K562 (cell line): ENCODE measurements around the gene ITGA3. TPM values are rescaled to one million over a fixed set of nuclear protein-coding genes. Genes with fewer than 3 reads are reported as not detected.

ENCODE experiments used
- ATAC-seq: fragments of 200-7000 bp; cut with Tn5 transposase; 3 replicates; pipeline ENCODE4 v1.9.1; 2020; ENCODE audit warnings: moderate library complexity
- BruUV-seq: library from RNA; stranded (reverse); fragments of 400-500 nt; replicated peaks from 2 replicates; lab custom pipeline; 2021; lab: Mats Ljungman, UMichigan
- CTCF ChIA-PET: fragments of 300-600 bp; formaldehyde crosslinking; extraction: SDS; loops from one replicate; lab custom pipeline; 2021; ENCODE audit warnings: low intra/inter-chr PET ratio; lab: Yijun Ruan, JAX
- POLR2A ChIA-PET: fragments of 300-600, 350-650 bp; sonication (Branson Sonifier 250); formaldehyde crosslinking; extraction: SDS; loops from one replicate; lab custom pipeline; 2021; ENCODE audit warnings: antibody characterized with exemption, inconsistent platforms; lab: Yijun Ruan, JAX
- DNase-seq, 4 experiments: peaks; one replicate each; pipeline versions ENCODE4 v3.0.0 to v3.0.0-alpha.2; 2011 to 2018; ENCODE audit warnings: low spot score in 3 of 4, mixed read lengths in 3 of 4; ENCODE audit errors: extremely low read depth in 1 of 4
- FAIRE-seq: peaks from 2 replicates; lab custom pipeline; 2011; peaks lifted over from hg19 to GRCh38; lab: Jason Lieb, UNC
- H2AFZ ChIP-seq: 2 replicates; pipeline ENCODE4 v1.6.0; 2011; ENCODE audit warnings: low read depth, low read length, control low read depth, inconsistent platforms
- H3K27ac ChIP-seq: fragments of 200-600 bp; 3 replicates; pipeline ENCODE4 v1.8.0; 2011; ENCODE audit warnings: low read depth, mild to moderate bottlenecking, control low read depth, inconsistent platforms, low read length, moderate library complexity, mixed read lengths; ENCODE audit errors: extremely low read depth
- H3K27me3 ChIP-seq, 2 experiments: fragments of 300-600 bp in 1 of 2; 2 replicates in 1 of 2; 3 replicates in 1 of 2; pipeline versions ENCODE4 v1.6.0 to v1.8.0; 2011; ENCODE audit warnings: inconsistent platforms in 2 of 2, low read length in 2 of 2, mild to moderate bottlenecking in 1 of 2, mixed read lengths in 1 of 2, moderate library complexity in 1 of 2; ENCODE audit not compliant: control insufficient read depth in 2 of 2, insufficient read depth in 2 of 2
- H3K36me3 ChIP-seq: fragments of 300-600 bp; 3 replicates; pipeline ENCODE4 v1.8.0; 2011; ENCODE audit warnings: mild to moderate bottlenecking, low read length, inconsistent platforms; ENCODE audit not compliant: control insufficient read depth, insufficient read depth
- H3K4me1 ChIP-seq, 2 experiments: fragments of 200-600 bp in 1 of 2; replicated peaks in 1 of 2; 2 replicates in 1 of 2; 3 replicates in 1 of 2; pipeline versions ENCODE4 v1.5.1 to v1.8.0; 2011; ENCODE audit warnings: inconsistent platforms in 2 of 2, low read length in 2 of 2, mild to moderate bottlenecking in 1 of 2, mixed read lengths in 1 of 2, moderate library complexity in 1 of 2; ENCODE audit not compliant: control insufficient read depth in 2 of 2, insufficient read depth in 2 of 2
- H3K4me2 ChIP-seq: 2 replicates; pipeline ENCODE4 v1.6.1; 2011; ENCODE audit warnings: low read length, control low read depth, inconsistent platforms, mixed read lengths; ENCODE audit not compliant: insufficient read depth
- H3K4me3 ChIP-seq: fragments of 200-600 bp; sonication (generic), shearing (Covaris generic); 2 replicates; pipeline ENCODE4 v1.5.1; 2016; ENCODE audit warnings: control low read depth, inconsistent platforms
- H3K79me2 ChIP-seq: fragments of 200-600 bp; 3 replicates; pipeline ENCODE4 v1.8.0; 2011; ENCODE audit warnings: low read length, inconsistent platforms; ENCODE audit not compliant: control insufficient read depth, insufficient read depth
- H3K9ac ChIP-seq, 2 experiments: 2 replicates each; pipeline versions ENCODE4 v1.6.0 to v1.6.1; 2011; ENCODE audit warnings: low read depth in 2 of 2, low read length in 2 of 2, control low read depth in 1 of 2, inconsistent platforms in 1 of 2, mild to moderate bottlenecking in 1 of 2, mixed read lengths in 1 of 2; ENCODE audit not compliant: insufficient read depth in 1 of 2
- H3K9me1 ChIP-seq: one replicate; pipeline ENCODE4 v1.6.0; 2011; ENCODE audit warnings: inconsistent platforms, mild to moderate bottlenecking, low read length, moderate library complexity; ENCODE audit not compliant: control insufficient read depth, insufficient read depth
- H3K9me3 ChIP-seq: replicated peaks from 2 replicates; pipeline ENCODE4 v1.5.1; 2011; ENCODE audit warnings: low read depth, low read length, inconsistent platforms; ENCODE audit not compliant: control insufficient read depth, insufficient read depth
- H4K20me1 ChIP-seq: replicated peaks from 2 replicates; pipeline ENCODE4 v1.6.1; 2011; ENCODE audit warnings: low read length, inconsistent platforms, mixed read lengths; ENCODE audit not compliant: control insufficient read depth, insufficient read depth
- TEAD2 ChIP-seq: fragments of 450-650 bp; IDR thresholded peaks from 2 replicates; pipeline ENCODE4 v1.6.1; 2016; ENCODE audit warnings: missing genetic modification characterization, control low read depth, missing compliant biosample characterization
- TSC22D4 ChIP-seq: fragments of 450-650 bp; IDR thresholded peaks from 2 replicates; pipeline ENCODE4 v1.6.1; 2016; ENCODE audit warnings: missing genetic modification characterization, missing biosample characterization, control low read depth
- ZNF57 ChIP-seq: fragments of 450-650 bp; formaldehyde crosslinking; IDR thresholded peaks from 2 replicates; pipeline ENCODE4 v1.4.0; 2020; ENCODE audit warnings: mild to moderate bottlenecking, moderate library complexity
- WGBS: fragments of 100-300 bp; shearing (Covaris generic); methylation state at CpG from one replicate; pipeline ENCODE4 v1.1.6; 2016; ENCODE audit warnings: low coverage, mixed read lengths; ENCODE audit not compliant: insufficient coverage; ENCODE audit errors: missing lambda C conversion rate; 5-methylcytosine and 5-hydroxymethylcytosine counted together
- in situ Hi-C: fragments of 300-500 bp; cut with MboI; formaldehyde crosslinking; loops from 4 replicates; pipeline ENCODE4 v1.15.0; 2018; ENCODE audit warnings: inconsistent platforms, mixed read lengths
- intact Hi-C: fragments of 100-400 bp; cut with micrococcal nuclease; formaldehyde crosslinking; loops from 2 replicates; pipeline ENCODE4 v1.14.2; 2022
- polyA plus RNA-seq, 8 experiments: library from polyadenylated mRNA; depleted of rRNA in 4 of 8; stranded (reverse) in 5 of 8; unstranded in 3 of 8; fragments of >200 nt; fragmentation: Nextera tagmentation in 2 of 8; fragmentation: Illumina TruSeq in 1 of 8; extraction: Ambion mirVana in 2 of 8; extraction: Trizol in 1 of 8; gene quantifications; 2 replicates each; pipeline versions ENCODE4 v1.2.1 to v1.2.3, GENCODE V29; 2011 to 2014; ENCODE audit warnings: inconsistent platforms in 1 of 8, missing spikeins in 1 of 8
- total RNA-seq, 7 experiments: library from RNA; depleted of rRNA in 6 of 7; stranded (reverse); fragments of >200 nt in 6 of 7; fragmentation: Illumina TruSeq in 2 of 7; extraction: Trizol in 2 of 7; gene quantifications; 2 replicates each; pipeline versions ENCODE4 v1.2.1 to v1.2.3, GENCODE V29; 2011 to 2021; ENCODE audit warnings: low replicate concordance in 1 of 7
- TF ChIP-seq, protein P1 (sequence below): fragments of 250-450 bp; sonication (Bioruptor Pico); IDR thresholded peaks from 2 replicates; pipeline ENCODE4 v1.5.0; 2020; ENCODE audit warnings: mild to moderate bottlenecking, borderline replicate concordance
- TF ChIP-seq, protein P2 (sequence below): fragments of 450-650 bp; formaldehyde crosslinking; IDR thresholded peaks from 2 replicates; pipeline ENCODE4 v1.4.0; 2020; ENCODE audit warnings: mild to moderate bottlenecking, moderate library complexity

Gene ITGA3
- total and polyA plus RNA-seq, 9 of the 15 experiments (the other 6 are each of a cell fraction or from before 2014, with no cell fraction given) = 0.03 to 0.75 (median 0.14) TPM; not detected in 2

DNA sequence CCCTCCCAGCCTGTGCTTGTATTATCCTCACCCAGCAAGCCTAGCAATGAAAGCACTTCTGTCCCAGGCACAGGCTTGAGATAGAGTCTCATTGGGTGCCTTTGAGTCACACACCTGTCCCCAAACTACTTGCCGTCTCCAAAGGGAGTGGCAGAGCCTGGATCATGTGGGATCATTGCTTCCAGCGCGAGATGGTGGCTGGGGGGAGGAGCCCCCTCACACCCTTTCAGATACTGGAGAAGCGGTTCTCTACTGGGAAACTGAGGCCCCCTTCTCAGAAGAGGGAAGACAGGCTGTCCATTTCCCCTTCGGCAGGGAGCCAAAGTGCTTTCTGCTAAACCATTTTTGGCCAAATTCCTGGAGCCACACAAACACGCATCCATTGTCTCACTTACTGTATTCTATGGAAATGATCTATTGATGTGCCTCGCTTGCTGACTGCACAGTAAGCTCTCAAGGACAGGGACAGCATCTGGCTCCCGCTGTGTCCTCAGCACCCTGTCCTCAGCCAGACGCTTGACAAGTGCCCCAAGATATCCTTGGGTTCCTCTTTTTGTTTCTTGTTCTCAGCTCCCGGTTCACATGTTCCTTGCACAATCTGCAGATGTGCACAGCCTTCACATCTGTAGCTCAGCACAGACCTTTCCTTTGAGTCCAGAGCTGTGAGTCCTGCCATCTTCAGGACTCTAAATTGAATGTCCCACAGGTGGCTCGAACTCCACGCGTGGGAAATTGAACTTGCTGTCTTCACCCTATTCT, 34.9 kb upstream of the ITGA3 start:
- Histone ChIP-seq H3K9me3 (peaks cover 15% of the 10 kb centered on the region), H3K4me2 (no peak overlapping the region), H3K4me1 (no peaks in the 10 kb centered on the region), H3K79me2 (no peaks in the 10 kb centered on the region), H2AFZ (no peak overlapping the region), H3K27me3 (peaks cover 0 to 5% of the 10 kb centered on the region in 2 experiments; a peak in 3 of 5 replicates), H3K27ac (no peak overlapping the region), H4K20me1 (no peaks in the 10 kb centered on the region), H3K9ac (no peak overlapping the region), H3K36me3 (no peaks in the 10 kb centered on the region), H3K4me3 (no peak overlapping the region), H3K9me1 (no peaks in the 10 kb centered on the region)
- TF ChIP-seq TEAD2 (tag) = no peak
- TF ChIP-seq, protein P1, sequence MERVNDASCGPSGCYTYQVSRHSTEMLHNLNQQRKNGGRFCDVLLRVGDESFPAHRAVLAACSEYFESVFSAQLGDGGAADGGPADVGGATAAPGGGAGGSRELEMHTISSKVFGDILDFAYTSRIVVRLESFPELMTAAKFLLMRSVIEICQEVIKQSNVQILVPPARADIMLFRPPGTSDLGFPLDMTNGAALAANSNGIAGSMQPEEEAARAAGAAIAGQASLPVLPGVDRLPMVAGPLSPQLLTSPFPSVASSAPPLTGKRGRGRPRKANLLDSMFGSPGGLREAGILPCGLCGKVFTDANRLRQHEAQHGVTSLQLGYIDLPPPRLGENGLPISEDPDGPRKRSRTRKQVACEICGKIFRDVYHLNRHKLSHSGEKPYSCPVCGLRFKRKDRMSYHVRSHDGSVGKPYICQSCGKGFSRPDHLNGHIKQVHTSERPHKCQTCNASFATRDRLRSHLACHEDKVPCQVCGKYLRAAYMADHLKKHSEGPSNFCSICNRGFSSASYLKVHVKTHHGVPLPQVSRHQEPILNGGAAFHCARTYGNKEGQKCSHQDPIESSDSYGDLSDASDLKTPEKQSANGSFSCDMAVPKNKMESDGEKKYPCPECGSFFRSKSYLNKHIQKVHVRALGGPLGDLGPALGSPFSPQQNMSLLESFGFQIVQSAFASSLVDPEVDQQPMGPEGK = no peak
- TF ChIP-seq TSC22D4 (tag) = no peak
- TF ChIP-seq ZNF57 (CRISPR knock-in tag) = no peak
- TF ChIP-seq, protein P2, sequence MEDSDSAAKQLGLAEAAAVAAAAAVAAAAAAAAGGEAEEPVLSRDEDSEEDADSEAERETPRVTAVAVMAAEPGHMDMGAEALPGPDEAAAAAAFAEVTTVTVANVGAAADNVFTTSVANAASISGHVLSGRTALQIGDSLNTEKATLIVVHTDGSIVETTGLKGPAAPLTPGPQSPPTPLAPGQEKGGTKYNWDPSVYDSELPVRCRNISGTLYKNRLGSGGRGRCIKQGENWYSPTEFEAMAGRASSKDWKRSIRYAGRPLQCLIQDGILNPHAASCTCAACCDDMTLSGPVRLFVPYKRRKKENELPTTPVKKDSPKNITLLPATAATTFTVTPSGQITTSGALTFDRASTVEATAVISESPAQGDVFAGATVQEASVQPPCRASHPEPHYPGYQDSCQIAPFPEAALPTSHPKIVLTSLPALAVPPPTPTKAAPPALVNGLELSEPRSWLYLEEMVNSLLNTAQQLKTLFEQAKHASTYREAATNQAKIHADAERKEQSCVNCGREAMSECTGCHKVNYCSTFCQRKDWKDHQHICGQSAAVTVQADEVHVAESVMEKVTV = no peak
- ChIA-PET CTCF (no interaction called here), POLR2A (no interaction called here)
- in situ Hi-C loops = no loop called here
- DNase-seq (no peak), FAIRE-seq (no peak), ATAC-seq (no peak)
- 2% methylated on average over 13 of the region's 13 CpGs for WGBS
- no TSS peak for BruUV-seq
- intact Hi-C loops = no loop called here
